Neural cell (in vitro differentiated cells): ENCODE results near the gene SLC18A2. TPM values are rescaled to one million over a fixed set of nuclear protein-coding genes. Genes with fewer than 3 reads are reported as not detected.

Experiments used
- H2AFZ ChIP-seq: fragments of 200-600, 300-800 bp; sonication (generic), shearing (Covaris generic); 2 replicates; pipeline ENCODE4 v1.6.0; 2014; ENCODE audit warnings: low read depth, mild to moderate bottlenecking, antibody characterized with exemption, low read length, moderate library complexity
- H3F3A ChIP-seq: fragments of 200-600 bp; shearing (Covaris generic); 2 replicates; pipeline ENCODE4 v1.6.1; 2016; ENCODE audit warnings: mild to moderate bottlenecking, moderate library complexity, mixed read lengths, antibody characterized with exemption, low read length; ENCODE audit not compliant: insufficient read depth, poor library complexity, severe bottlenecking
- H3K27ac ChIP-seq: fragments of 200-600, 300-800 bp; sonication (generic), shearing (Covaris generic); 2 replicates; pipeline ENCODE4 v1.5.1; 2014; ENCODE audit warnings: mild to moderate bottlenecking, low read length, moderate library complexity
- H3K27me3 ChIP-seq: fragments of 300-800, 200-600 bp; sonication (generic), shearing (Covaris generic); 2 replicates; pipeline ENCODE4 v1.6.0; 2014; ENCODE audit warnings: mild to moderate bottlenecking, low read depth, low read length, moderate library complexity; ENCODE audit not compliant: insufficient read depth
- H3K36me3 ChIP-seq: fragments of 300-800, 200-600 bp; sonication (generic), shearing (Covaris generic); 2 replicates; pipeline ENCODE4 v1.5.1; 2014; ENCODE audit warnings: mild to moderate bottlenecking, antibody characterized with exemption, low read length, moderate library complexity; ENCODE audit not compliant: insufficient read depth
- H3K4me2 ChIP-seq: fragments of 300-800, 200-600 bp; sonication (generic), shearing (Covaris generic); 2 replicates; pipeline ENCODE4 v1.6.0; 2014; ENCODE audit warnings: mild to moderate bottlenecking, low read length
- H3K4me3 ChIP-seq: fragments of 300-800, 200-600 bp; sonication (generic), shearing (Covaris generic); 2 replicates; pipeline ENCODE4 v1.5.1; 2014; ENCODE audit warnings: mild to moderate bottlenecking, low read length, moderate library complexity
- H3K79me2 ChIP-seq: fragments of 200-600 bp; shearing (Covaris generic); replicated peaks from 2 replicates; pipeline ENCODE4 v1.6.0; 2014; ENCODE audit warnings: mild to moderate bottlenecking, low read length, moderate library complexity; ENCODE audit not compliant: insufficient read depth
- H3K9ac ChIP-seq: fragments of 300-800, 200-600 bp; sonication (generic), shearing (Covaris generic); 2 replicates; pipeline ENCODE4 v1.6.1; 2016; ENCODE audit warnings: mild to moderate bottlenecking, low read length, mixed read lengths
- H3K9me2 ChIP-seq: fragments of 200-600 bp; shearing (Covaris generic); 2 replicates; pipeline ENCODE4 v1.6.1; 2016; ENCODE audit warnings: mild to moderate bottlenecking, low read length, mixed read lengths; ENCODE audit not compliant: insufficient read depth
- H3K9me3 ChIP-seq: fragments of 200-600, 300-800 bp; sonication (generic), shearing (Covaris generic); 2 replicates; pipeline ENCODE4 v1.6.1; 2016; ENCODE audit warnings: mild to moderate bottlenecking, mixed run types, low read length, moderate library complexity, mixed read lengths
- H4K20me1 ChIP-seq: fragments of 200-600 bp; shearing (Covaris generic); 2 replicates; pipeline ENCODE4 v1.6.1; 2016; ENCODE audit warnings: mild to moderate bottlenecking, mixed run types; ENCODE audit not compliant: insufficient read depth
- CTCF ChIP-seq: fragments of 450-650 bp; IDR thresholded peaks from 2 replicates; pipeline ENCODE4 v1.5.1; 2014; ENCODE audit warnings: antibody characterized with exemption, mild to moderate bottlenecking, moderate library complexity; ENCODE audit not compliant: poor library complexity, severe bottlenecking
- EP300 ChIP-seq: fragments of 450-650 bp; conservative IDR thresholded peaks from 2 replicates; pipeline ENCODE4 v1.6.1; 2014; ENCODE audit warnings: antibody characterized with exemption, mild to moderate bottlenecking, moderate library complexity; ENCODE audit not compliant: poor library complexity, severe bottlenecking
- EZH2 ChIP-seq: fragments of 200-600, 300-800 bp; shearing (Covaris generic), sonication (generic); IDR thresholded peaks from 2 replicates; pipeline ENCODE4 v1.6.1; 2014; ENCODE audit warnings: antibody characterized with exemption, low read length, borderline replicate concordance, mild to moderate bottlenecking; ENCODE audit not compliant: insufficient read depth, poor library complexity, severe bottlenecking
- MXI1 ChIP-seq: fragments of 450-650 bp; conservative IDR thresholded peaks from 2 replicates; pipeline ENCODE4 v1.6.1; 2014; ENCODE audit warnings: antibody characterized with exemption, mild to moderate bottlenecking; ENCODE audit not compliant: poor library complexity, severe bottlenecking
- POLR2AphosphoS5 ChIP-seq: IDR thresholded peaks from 2 replicates; pipeline ENCODE4 v1.6.1; 2012
- RAD21 ChIP-seq: fragments of 450-650 bp; conservative IDR thresholded peaks from 2 replicates; pipeline ENCODE4 v1.6.1; 2014; ENCODE audit warnings: antibody characterized with exemption, mild to moderate bottlenecking, moderate library complexity
- SMC3 ChIP-seq: fragments of 450-650 bp; conservative IDR thresholded peaks from 2 replicates; pipeline ENCODE4 v1.6.1; 2014; ENCODE audit warnings: antibody characterized with exemption, mild to moderate bottlenecking, moderate library complexity; ENCODE audit not compliant: poor library complexity
- TAF1 ChIP-seq: IDR thresholded peaks from 2 replicates; pipeline ENCODE4 v1.6.1; 2012; ENCODE audit warnings: low read depth
- polyA plus RNA-seq: library from polyadenylated mRNA; depleted of rRNA; stranded (reverse); fragments of >200 nt; gene quantifications from 2 replicates; pipeline ENCODE4 v1.2.3, GENCODE V29; 2014
- TF ChIP-seq, protein P1 (sequence below): IDR thresholded peaks from 2 replicates; pipeline ENCODE4 v1.6.1; 2012; ENCODE audit warnings: borderline replicate concordance

Gene SLC18A2
- polyA plus RNA-seq, 1 donor from 2014 or later, result 0.05 TPM

DNA sequence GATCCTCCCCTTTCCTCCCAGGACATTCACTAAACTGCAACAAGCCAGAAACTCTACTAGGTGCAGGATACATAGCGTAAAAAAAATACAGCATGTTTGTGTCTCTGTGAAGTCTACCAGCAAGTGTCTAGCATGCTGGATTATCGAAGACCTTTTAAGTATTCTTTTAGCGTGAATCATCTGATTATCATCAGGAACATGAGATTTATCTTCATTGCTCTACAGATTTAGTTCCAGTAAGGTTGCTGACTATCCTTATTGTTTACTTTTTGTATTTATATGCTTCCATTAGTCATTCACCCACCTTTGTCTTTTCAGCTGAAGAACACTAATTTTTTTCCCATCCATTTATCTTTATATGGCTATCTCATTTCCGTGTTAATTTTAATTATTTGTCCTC is 71.5 kb downstream of the SLC18A2 start:
- TF ChIP-seq SMC3 (no peak), MXI1 (no peak), EP300 (no peak), POLR2AphosphoS5 (no peak), RAD21 (no peak), CTCF (no peak)
- H2AFZ ChIP-seq, result no peak overlapping the region
- no peak overlapping the region for H3K27ac ChIP-seq
- H3K36me3 ChIP-seq, result peaks cover 8% of the 10 kb centered on the region
- no peak overlapping the region for H3K9ac ChIP-seq
- H4K20me1 ChIP-seq, result no peaks in the 10 kb centered on the region
- H3K4me3 ChIP-seq, result no peak overlapping the region
- H3F3A ChIP-seq, result no peaks in the 10 kb centered on the region
- no peaks in the 10 kb centered on the region for H3K79me2 ChIP-seq
- no peak overlapping the region for H3K4me2 ChIP-seq
- H3K9me3 ChIP-seq, result no peaks in the 10 kb centered on the region
- H3K27me3 ChIP-seq, result no peaks in the 10 kb centered on the region
- H3K9me2 ChIP-seq, result no peaks in the 10 kb centered on the region

GRCh38 chr10:117313641-117314040 is 72.7 kb downstream of the SLC18A2 start:
- H3K9me2 ChIP-seq, result no peaks in the 10 kb centered on the region
- H3F3A ChIP-seq, result no peaks in the 10 kb centered on the region
- H3K27ac ChIP-seq, result no peak overlapping the region
- H2AFZ ChIP-seq, result no peak overlapping the region
- H4K20me1 ChIP-seq, result no peaks in the 10 kb centered on the region
- H3K4me2 ChIP-seq, result no peak overlapping the region
- H3K9me3 ChIP-seq, result no peaks in the 10 kb centered on the region
- peaks cover 8% of the 10 kb centered on the region for H3K36me3 ChIP-seq
- no peaks in the 10 kb centered on the region for H3K79me2 ChIP-seq
- H3K4me3 ChIP-seq, result no peak overlapping the region
- no peaks in the 10 kb centered on the region for H3K27me3 ChIP-seq
- no peak overlapping the region for H3K9ac ChIP-seq
- TF ChIP-seq TAF1 (no peak), SMC3 (no peak), EZH2 (no peak), RAD21 (no peak), POLR2AphosphoS5 (no peak), EP300 (no peak), CTCF (no peak), MXI1 (no peak)
- TF ChIP-seq, protein P1, sequence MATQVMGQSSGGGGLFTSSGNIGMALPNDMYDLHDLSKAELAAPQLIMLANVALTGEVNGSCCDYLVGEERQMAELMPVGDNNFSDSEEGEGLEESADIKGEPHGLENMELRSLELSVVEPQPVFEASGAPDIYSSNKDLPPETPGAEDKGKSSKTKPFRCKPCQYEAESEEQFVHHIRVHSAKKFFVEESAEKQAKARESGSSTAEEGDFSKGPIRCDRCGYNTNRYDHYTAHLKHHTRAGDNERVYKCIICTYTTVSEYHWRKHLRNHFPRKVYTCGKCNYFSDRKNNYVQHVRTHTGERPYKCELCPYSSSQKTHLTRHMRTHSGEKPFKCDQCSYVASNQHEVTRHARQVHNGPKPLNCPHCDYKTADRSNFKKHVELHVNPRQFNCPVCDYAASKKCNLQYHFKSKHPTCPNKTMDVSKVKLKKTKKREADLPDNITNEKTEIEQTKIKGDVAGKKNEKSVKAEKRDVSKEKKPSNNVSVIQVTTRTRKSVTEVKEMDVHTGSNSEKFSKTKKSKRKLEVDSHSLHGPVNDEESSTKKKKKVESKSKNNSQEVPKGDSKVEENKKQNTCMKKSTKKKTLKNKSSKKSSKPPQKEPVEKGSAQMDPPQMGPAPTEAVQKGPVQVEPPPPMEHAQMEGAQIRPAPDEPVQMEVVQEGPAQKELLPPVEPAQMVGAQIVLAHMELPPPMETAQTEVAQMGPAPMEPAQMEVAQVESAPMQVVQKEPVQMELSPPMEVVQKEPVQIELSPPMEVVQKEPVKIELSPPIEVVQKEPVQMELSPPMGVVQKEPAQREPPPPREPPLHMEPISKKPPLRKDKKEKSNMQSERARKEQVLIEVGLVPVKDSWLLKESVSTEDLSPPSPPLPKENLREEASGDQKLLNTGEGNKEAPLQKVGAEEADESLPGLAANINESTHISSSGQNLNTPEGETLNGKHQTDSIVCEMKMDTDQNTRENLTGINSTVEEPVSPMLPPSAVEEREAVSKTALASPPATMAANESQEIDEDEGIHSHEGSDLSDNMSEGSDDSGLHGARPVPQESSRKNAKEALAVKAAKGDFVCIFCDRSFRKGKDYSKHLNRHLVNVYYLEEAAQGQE, result no peak
